ENCODE results near the gene PAK1.

DNA sequence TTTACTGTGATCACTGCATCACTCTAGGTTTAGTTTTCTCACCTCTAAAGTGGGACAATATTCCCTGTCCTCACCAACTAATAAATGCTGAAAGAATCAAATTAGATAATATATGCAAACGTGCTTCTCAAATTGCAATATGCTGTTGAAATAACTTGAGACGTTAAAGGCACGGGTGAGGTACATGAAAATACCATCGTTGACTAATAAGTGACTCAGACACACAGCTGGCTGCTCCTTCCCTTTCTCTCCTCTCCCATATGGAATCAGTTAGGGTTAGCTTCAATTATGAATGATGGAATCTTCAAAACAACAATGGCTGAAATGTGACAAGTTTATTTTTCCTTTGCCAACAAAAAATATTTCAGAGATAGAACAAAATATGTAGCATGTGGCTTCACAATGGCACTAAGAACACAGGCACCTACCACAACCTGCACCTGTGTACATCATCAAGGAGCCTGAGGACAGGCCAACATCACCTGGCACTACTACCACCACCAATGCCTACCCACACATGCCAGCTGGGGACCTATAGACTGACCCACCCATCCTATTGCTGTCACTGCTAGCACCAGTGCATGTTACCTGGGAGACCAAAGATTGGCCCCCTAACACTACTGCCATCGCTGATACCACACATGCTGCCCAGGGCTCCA is 186.2 kb downstream of the PAK1 start:
- TF ChIP-seq, protein P1, sequence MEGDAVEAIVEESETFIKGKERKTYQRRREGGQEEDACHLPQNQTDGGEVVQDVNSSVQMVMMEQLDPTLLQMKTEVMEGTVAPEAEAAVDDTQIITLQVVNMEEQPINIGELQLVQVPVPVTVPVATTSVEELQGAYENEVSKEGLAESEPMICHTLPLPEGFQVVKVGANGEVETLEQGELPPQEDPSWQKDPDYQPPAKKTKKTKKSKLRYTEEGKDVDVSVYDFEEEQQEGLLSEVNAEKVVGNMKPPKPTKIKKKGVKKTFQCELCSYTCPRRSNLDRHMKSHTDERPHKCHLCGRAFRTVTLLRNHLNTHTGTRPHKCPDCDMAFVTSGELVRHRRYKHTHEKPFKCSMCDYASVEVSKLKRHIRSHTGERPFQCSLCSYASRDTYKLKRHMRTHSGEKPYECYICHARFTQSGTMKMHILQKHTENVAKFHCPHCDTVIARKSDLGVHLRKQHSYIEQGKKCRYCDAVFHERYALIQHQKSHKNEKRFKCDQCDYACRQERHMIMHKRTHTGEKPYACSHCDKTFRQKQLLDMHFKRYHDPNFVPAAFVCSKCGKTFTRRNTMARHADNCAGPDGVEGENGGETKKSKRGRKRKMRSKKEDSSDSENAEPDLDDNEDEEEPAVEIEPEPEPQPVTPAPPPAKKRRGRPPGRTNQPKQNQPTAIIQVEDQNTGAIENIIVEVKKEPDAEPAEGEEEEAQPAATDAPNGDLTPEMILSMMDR (IDR thresholded peaks at IDR 0.05), result no peak
- TF ChIP-seq EZH2 (IDR thresholded peaks at IDR 0.05; ENCODE audit: borderline replicate concordance, insufficient read depth, low read depth, low read length, poor library complexity, severe bottlenecking), result no peak

All from B cell (primary cell).